Uterus (tissue), 4 donors: ENCODE data around the gene TTC36. TPM values are rescaled to one million over a fixed set of nuclear protein-coding genes. Genes with fewer than 3 reads are reported as not detected.
"Not testable (repeated sequence)": the region's sequence is repeated elsewhere in the genome, so short reads cannot be mapped to it uniquely, and the experiment has no call there.

Experiments
- DNase-seq, 2 donors: peaks; one replicate each; pipeline ENCODE4 v3.0.0-alpha.2; 2019 to 2020
- H3K27ac ChIP-seq, 2 donors: fragments of 200-600 bp; sonication (generic); 1 replicate in 1 of 2; 2 replicates in 1 of 2; pipeline ENCODE4 v1.5.1; 2016 to 2018
- H3K27me3 ChIP-seq, 2 donors: fragments of 200-600 bp; sonication (generic); one replicate each; pipeline ENCODE4 v1.5.1; 2018 to 2019; ENCODE audit warnings: control low read depth in 1 of 2
- H3K36me3 ChIP-seq, 2 donors: fragments of 200-600 bp; sonication (generic); one replicate each; pipeline ENCODE4 v1.5.1; 2019; ENCODE audit warnings: control low read depth in 1 of 2
- H3K4me1 ChIP-seq, 2 donors: fragments of 200-600 bp; sonication (generic); one replicate each; pipeline ENCODE4 v1.5.1; 2018 to 2019; ENCODE audit warnings: control low read depth in 1 of 2
- H3K4me3 ChIP-seq, 2 donors: fragments of 200-600 bp; sonication (generic); 1 replicate in 1 of 2; 2 replicates in 1 of 2; pipeline ENCODE4 v1.5.1; 2018 to 2019; ENCODE audit warnings: mild to moderate bottlenecking in 1 of 2
- H3K9me3 ChIP-seq, 2 donors: fragments of 200-600 bp; sonication (generic); one replicate each; pipeline ENCODE4 v1.5.1; 2019; ENCODE audit warnings: control low read depth in 1 of 2
- POLR2A ChIP-seq, 2 donors: fragments of 450-650 bp; IDR thresholded peaks; one replicate each; pipeline ENCODE4 v1.6.1; 2016; ENCODE audit warnings: antibody characterized with exemption in 2 of 2, mild to moderate bottlenecking in 1 of 2, moderate library complexity in 1 of 2
- intact Hi-C: fragments of 100-400 bp; cut with DNase I; formaldehyde crosslinking; loops from one replicate; pipeline ENCODE4 v1.15.1; 2023; ENCODE audit warnings: low total_unique reads
- total RNA-seq, 4 donors: library from RNA; depleted of rRNA in 3 of 4; stranded (reverse); fragments of >200 nt in 3 of 4; gene quantifications; one replicate each; pipeline versions ENCODE4 v1.1.0 to v1.2.4, GENCODE V29; 2014 to 2023
- TF ChIP-seq, protein P1 (sequence below), 4 experiments: fragments of 200-600 bp in 2 of 4; fragments of 450-650 bp in 2 of 4; sonication (generic) in 2 of 4; IDR thresholded peaks; one replicate each; pipeline ENCODE4 v1.5.1; 2016 to 2019; ENCODE audit warnings: antibody characterized with exemption in 4 of 4, mild to moderate bottlenecking in 2 of 4, moderate library complexity in 1 of 4
- donor health status: DM: yes; HTN: yes; CAD: no.

The TTC36 gene
- total RNA-seq, 4 donors from 2014 or later, result 1.8 TPM; not detected in 3

DNA sequence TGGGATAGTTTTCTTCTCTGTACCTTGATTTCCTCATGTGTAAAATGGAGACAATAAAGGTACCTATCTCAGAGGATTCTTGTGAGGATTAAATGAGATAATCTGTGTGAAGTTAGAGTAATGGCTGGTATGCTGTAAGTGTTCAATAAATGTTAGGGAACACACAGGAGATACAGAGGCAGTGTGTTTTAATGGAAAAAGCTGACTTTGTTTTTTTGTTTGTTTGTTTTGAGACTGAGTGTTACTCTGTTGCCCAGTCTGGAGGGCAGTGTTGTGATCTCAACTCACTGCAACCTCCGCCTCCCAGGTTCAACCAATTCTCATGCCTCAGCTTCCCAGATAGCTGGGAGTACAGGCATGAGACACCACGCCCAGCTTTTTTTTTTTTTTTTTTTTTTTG, 42.4 kb downstream of the TTC36 start:
- no peak for DNase-seq
- H3K27ac ChIP-seq, result no peak overlapping the region
- no peak overlapping the region for H3K4me3 ChIP-seq
- intact Hi-C loops, result no loop called here
- H3K27me3 ChIP-seq, result no peaks in the 10 kb centered on the region
- H3K36me3 ChIP-seq, result no peaks in the 10 kb centered on the region
- TF ChIP-seq, protein P1, sequence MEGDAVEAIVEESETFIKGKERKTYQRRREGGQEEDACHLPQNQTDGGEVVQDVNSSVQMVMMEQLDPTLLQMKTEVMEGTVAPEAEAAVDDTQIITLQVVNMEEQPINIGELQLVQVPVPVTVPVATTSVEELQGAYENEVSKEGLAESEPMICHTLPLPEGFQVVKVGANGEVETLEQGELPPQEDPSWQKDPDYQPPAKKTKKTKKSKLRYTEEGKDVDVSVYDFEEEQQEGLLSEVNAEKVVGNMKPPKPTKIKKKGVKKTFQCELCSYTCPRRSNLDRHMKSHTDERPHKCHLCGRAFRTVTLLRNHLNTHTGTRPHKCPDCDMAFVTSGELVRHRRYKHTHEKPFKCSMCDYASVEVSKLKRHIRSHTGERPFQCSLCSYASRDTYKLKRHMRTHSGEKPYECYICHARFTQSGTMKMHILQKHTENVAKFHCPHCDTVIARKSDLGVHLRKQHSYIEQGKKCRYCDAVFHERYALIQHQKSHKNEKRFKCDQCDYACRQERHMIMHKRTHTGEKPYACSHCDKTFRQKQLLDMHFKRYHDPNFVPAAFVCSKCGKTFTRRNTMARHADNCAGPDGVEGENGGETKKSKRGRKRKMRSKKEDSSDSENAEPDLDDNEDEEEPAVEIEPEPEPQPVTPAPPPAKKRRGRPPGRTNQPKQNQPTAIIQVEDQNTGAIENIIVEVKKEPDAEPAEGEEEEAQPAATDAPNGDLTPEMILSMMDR (IDR thresholded peaks at IDR 0.05), result no peak
- no peak for TF ChIP-seq POLR2A (IDR thresholded peaks at IDR 0.05)
- peaks cover 1 to 2% of the 10 kb centered on the region in 2 donors for H3K4me1 ChIP-seq
- no peaks in the 10 kb centered on the region for H3K9me3 ChIP-seq

GRCh38 chr11:118570787-118571186, 43.5 kb downstream of the TTC36 start:
- H3K4me3 ChIP-seq, result no peak overlapping the region
- no peaks in the 10 kb centered on the region for H3K36me3 ChIP-seq
- H3K9me3 ChIP-seq, result no peaks in the 10 kb centered on the region
- intact Hi-C loops, result no loop called here
- DNase-seq, result no peak
- no peaks in the 10 kb centered on the region for H3K27me3 ChIP-seq
- H3K27ac ChIP-seq, result peak overlapping the region in 1 of 2 donors; percentile 96
- peaks cover 0 to 13% of the 10 kb centered on the region in 2 donors for H3K4me1 ChIP-seq
- TF ChIP-seq POLR2A (IDR thresholded peaks at IDR 0.05), result no peak
- TF ChIP-seq, protein P1 (IDR thresholded peaks at IDR 0.05), result no peak

DNA sequence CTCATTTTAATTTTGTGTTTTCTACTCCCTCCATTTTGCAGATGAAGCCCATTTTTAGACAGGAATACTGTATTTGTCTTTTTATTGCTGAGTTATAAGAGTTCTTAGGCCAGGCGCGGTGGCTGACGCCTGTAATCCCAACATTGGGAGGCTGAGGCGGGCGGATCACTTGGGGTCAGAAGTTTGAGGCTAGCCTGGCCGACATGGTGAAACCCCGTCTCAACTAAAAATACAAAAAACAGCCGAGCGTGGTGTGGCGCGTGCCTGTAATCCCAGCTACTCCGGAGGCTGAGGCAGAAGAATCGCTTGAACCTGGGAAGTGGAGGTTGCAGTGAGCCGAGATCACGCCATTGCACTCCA, 44.4 kb downstream of the TTC36 start:
- Histone ChIP-seq H3K27ac (peak overlapping the region; percentile 95 to 96), H3K4me1 (peaks cover 0 to 16% of the 10 kb centered on the region in 2 donors), H3K4me3 (peak overlapping the region; percentile 71 to 97)
- H3K36me3 ChIP-seq, H3K27me3 ChIP-seq, intact Hi-C loops, H3K9me3 ChIP-seq: not testable (repeated sequence)
- peak; percentile 27 to 39 for DNase-seq

- no peaks in the 10 kb centered on the region for H3K27me3 ChIP-seq
- intact Hi-C loops, result no loop called here
- peak; percentile 9 to 69 for TF ChIP-seq POLR2A (IDR thresholded peaks at IDR 0.05)
- TF ChIP-seq, protein P1 (IDR thresholded peaks at IDR 0.05), result no peak
- no peaks in the 10 kb centered on the region for H3K9me3 ChIP-seq
- H3K4me1 ChIP-seq, result peaks cover 0 to 20% of the 10 kb centered on the region in 2 donors
- H3K4me3 ChIP-seq, result peak within 1 kb of the TSS; percentile 71 to 97
- no peaks in the 10 kb centered on the region for H3K36me3 ChIP-seq
- DNase-seq, result peak; percentile 79
- peak within 1 kb of the TSS; percentile 95 to 96 for H3K27ac ChIP-seq
These were observed 45.0 kb downstream of the TTC36 start, which contains the start of gene ARCN1 for GRCh38 chr11:118572061-118572980. ARCN1 (plus strand) TSS chr11:118572409; CDS start chr11:118572548, 139 bp downstream.

- peaks cover 0 to 20% of the 10 kb centered on the region in 2 donors for H3K4me1 ChIP-seq
- H3K4me3 ChIP-seq, result peak overlapping the region; percentile 71 to 97
- intact Hi-C loops, result no loop called here
- no peak for TF ChIP-seq POLR2A (IDR thresholded peaks at IDR 0.05)
- TF ChIP-seq, protein P1 (IDR thresholded peaks at IDR 0.05), result no peak
- H3K27ac ChIP-seq, result peak overlapping the region; percentile 95 to 96
- DNase-seq, result no peak
- H3K9me3 ChIP-seq, result no peaks in the 10 kb centered on the region
- no peaks in the 10 kb centered on the region for H3K27me3 ChIP-seq
- H3K36me3 ChIP-seq, result no peaks in the 10 kb centered on the region
These were observed 45.8 kb downstream of the TTC36 start for GRCh38 chr11:118572981-118573550.
